Bronchial epithelial cell (primary cell): ENCODE results near the gene SEL1L2. TPM values are rescaled to one million over a fixed set of nuclear protein-coding genes. Genes with fewer than 3 reads are reported as not detected.

Source experiments
- DNase-seq: peaks from one replicate; pipeline ENCODE4 v3.0.0-alpha.2; 2010; ENCODE audit warnings: low read depth
- FAIRE-seq: peaks from 2 replicates; lab custom pipeline; 2011; peaks lifted over from hg19 to GRCh38; lab: Jason Lieb, UNC
- H3K27me3 ChIP-seq: 2 replicates; pipeline ENCODE4 v1.5.1; 2011; ENCODE audit warnings: low read length; ENCODE audit not compliant: control insufficient read depth, insufficient read depth
- H3K36me3 ChIP-seq: 2 replicates; pipeline ENCODE4 v1.5.1; 2011; ENCODE audit warnings: low read length; ENCODE audit not compliant: control insufficient read depth, insufficient read depth
- H3K4me3 ChIP-seq: 2 replicates; pipeline ENCODE4 v1.5.1; 2011; ENCODE audit warnings: mild to moderate bottlenecking, low read depth, low read length, control low read depth
- total RNA-seq: library from RNA; depleted of rRNA; stranded (reverse); fragments of >200 nt; gene quantifications from 2 replicates; pipeline ENCODE4 v1.2.1, GENCODE V29; 2014
- TF ChIP-seq, protein P1 (sequence below): IDR thresholded peaks from 2 replicates; pipeline ENCODE4 v1.5.1; 2011; ENCODE audit warnings: mild to moderate bottlenecking, moderate library complexity, low read length, control low read depth, inconsistent platforms; ENCODE audit not compliant: insufficient read depth, severe bottlenecking

SEL1L2 gene
- total RNA-seq, 1 donor from 2014 or later: not detected

DNA sequence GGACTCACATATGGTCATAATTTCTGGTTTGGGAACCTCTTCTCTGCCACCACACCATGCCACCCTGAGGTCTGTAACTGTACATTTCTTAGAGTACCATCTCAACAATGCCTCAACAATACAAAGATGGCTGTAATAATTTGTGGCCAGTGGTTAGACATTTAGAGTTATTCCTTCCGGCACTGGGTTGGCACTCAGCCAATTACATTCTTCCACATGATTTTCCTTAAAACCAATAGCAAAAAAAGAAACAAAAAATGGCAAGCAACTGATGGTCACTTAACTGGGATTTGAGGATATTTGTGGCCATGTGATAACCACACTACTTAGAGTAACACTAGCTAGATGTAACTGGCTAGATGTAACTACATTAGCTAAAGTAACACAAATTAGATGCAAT is 79.9 kb downstream of the SEL1L2 start:
- no peak for FAIRE-seq

DNA sequence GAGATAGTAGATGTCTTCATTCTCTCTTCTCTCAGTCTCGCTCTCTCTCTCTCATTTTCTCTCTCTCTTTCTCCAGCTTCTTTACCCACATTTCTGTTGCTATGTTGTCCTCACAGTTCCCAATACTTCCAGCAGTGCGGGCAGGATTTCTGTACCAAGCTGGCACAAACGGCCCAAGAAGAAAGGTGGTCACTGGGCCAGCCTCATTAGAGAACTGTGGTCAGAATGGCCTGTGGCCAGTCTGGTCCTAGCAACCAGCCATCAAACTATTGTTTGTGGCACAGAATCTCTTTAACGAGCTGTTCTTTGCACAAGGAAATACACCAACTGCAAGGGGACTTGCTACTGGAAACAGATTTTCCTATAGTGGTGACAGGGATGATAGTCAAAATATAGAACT is 81.3 kb downstream of the SEL1L2 start:
- Histone ChIP-seq H3K27me3 (no peaks in the 10 kb centered on the region), H3K4me3 (no peak overlapping the region), H3K36me3 (no peaks in the 10 kb centered on the region)
- FAIRE-seq (no peak), DNase-seq (no peak)
- TF ChIP-seq, protein P1, sequence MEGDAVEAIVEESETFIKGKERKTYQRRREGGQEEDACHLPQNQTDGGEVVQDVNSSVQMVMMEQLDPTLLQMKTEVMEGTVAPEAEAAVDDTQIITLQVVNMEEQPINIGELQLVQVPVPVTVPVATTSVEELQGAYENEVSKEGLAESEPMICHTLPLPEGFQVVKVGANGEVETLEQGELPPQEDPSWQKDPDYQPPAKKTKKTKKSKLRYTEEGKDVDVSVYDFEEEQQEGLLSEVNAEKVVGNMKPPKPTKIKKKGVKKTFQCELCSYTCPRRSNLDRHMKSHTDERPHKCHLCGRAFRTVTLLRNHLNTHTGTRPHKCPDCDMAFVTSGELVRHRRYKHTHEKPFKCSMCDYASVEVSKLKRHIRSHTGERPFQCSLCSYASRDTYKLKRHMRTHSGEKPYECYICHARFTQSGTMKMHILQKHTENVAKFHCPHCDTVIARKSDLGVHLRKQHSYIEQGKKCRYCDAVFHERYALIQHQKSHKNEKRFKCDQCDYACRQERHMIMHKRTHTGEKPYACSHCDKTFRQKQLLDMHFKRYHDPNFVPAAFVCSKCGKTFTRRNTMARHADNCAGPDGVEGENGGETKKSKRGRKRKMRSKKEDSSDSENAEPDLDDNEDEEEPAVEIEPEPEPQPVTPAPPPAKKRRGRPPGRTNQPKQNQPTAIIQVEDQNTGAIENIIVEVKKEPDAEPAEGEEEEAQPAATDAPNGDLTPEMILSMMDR: no peak

More for the DNA sequence above, 79.9 kb downstream of the SEL1L2 start:
- DNase-seq: no peak
- Histone ChIP-seq H3K36me3 (no peaks in the 10 kb centered on the region), H3K27me3 (no peaks in the 10 kb centered on the region), H3K4me3 (no peak overlapping the region)
- TF ChIP-seq, protein P1: no peak

DNA sequence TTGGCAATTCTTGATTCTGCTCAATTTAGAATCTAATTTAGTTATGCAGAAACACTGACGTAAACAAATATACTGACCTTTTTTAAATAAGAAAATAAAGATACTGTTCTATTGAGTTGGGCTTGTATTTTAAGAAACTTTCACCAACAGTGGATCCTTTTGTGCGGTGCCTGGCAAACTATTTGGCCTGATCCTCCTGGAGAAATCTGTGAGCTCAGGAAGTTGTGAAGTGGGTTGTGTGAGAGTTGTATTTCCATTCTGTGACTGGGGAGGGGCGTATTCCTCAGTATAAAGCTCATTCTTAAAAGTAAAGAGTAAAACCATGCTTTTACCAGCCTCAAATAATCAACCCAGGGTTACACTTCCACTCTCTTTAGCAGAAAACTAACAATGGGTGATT is 85.6 kb downstream of the SEL1L2 start:
- DNase-seq (no peak), FAIRE-seq (no peak)
- Histone ChIP-seq H3K27me3 (no peaks in the 10 kb centered on the region), H3K4me3 (no peak overlapping the region), H3K36me3 (no peaks in the 10 kb centered on the region)
- TF ChIP-seq, protein P1: no peak

DNA sequence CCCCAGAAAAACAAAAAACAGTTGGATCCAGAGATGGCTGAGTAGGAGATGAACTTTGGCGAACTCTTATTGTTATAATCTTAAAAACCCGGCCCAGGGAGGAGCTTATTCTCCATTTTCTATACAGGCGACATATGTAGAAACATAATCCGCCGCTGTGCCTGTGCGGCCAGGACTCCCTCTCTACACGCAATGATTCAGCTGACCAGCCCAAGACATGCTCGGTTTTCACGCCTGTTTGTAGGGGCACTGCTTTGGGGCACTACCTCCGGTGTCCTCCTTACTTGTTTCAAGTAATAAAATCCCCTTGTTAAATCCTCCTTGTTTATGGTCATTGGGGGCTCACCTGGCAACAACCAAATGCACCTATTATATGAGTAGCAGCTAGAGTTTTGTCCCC is 89.9 kb downstream of the SEL1L2 start:
- Histone ChIP-seq H3K36me3 (no peaks in the 10 kb centered on the region), H3K27me3 (no peaks in the 10 kb centered on the region), H3K4me3 (no peak overlapping the region)
- TF ChIP-seq, protein P1: no peak
- no peak for DNase-seq
- FAIRE-seq: no peak

DNA sequence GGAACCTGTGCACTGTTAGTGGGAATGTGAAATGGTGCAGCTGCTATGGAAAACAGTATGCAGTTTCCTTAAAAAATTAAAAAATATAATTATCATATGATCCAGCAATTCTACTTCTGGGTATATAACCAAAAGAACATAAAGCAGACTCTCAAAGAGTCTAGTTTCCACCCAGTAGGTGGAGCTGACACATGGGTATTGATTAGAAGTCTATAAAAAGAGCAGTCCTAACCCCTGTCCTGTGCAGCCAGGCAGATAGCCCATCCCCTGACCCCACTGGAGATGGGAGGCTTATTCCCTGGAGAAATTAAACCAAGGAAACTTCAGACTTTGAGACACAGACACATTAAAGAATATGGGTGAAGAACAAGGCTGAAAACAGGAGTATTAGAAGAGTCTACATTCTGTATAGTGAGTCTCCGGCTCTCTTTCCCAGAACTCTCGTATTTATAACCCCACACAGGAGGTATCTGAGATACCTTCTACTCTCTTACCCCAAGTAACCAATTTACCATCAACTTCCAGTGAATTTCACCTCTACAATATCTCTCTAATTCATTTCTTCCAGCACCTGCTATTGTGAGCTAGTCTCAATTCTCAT is 92.3 kb downstream of the SEL1L2 start:
- Histone ChIP-seq H3K36me3 (no peaks in the 10 kb centered on the region), H3K4me3 (no peak overlapping the region), H3K27me3 (no peaks in the 10 kb centered on the region)
- DNase-seq: no peak
- no peak for FAIRE-seq
- TF ChIP-seq, protein P1: no peak

DNA sequence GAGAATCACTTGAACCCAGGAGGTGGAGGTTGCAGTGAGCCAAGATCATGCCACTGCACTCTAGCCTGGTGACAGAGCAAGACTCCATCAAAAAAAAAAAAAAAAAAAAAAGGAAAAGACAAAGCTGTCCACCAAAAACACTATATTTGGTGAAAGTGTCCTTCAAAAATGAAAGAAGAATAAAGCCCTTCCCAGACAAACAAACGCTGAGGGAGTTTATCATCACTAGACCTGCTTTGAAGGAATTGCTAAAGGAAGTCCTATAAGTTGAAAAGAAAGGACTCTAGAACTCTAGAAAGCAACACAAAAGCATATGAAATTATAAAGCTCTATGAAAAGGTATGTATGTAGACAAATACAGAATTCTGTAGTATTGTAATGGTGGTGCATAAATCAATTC is 98.8 kb downstream of the SEL1L2 start:
- H3K36me3 ChIP-seq: no peaks in the 10 kb centered on the region
- no peaks in the 10 kb centered on the region for H3K27me3 ChIP-seq
- no peak for FAIRE-seq
- TF ChIP-seq, protein P1: no peak
- DNase-seq: no peak
- no peak overlapping the region for H3K4me3 ChIP-seq
